ENCODE data around the gene LRRC59.
"Not testable (repeated sequence)": the region's sequence is repeated elsewhere in the genome, so short reads cannot be mapped to it uniquely, and the experiment has no call there.

The LRRC59 gene

DNA sequence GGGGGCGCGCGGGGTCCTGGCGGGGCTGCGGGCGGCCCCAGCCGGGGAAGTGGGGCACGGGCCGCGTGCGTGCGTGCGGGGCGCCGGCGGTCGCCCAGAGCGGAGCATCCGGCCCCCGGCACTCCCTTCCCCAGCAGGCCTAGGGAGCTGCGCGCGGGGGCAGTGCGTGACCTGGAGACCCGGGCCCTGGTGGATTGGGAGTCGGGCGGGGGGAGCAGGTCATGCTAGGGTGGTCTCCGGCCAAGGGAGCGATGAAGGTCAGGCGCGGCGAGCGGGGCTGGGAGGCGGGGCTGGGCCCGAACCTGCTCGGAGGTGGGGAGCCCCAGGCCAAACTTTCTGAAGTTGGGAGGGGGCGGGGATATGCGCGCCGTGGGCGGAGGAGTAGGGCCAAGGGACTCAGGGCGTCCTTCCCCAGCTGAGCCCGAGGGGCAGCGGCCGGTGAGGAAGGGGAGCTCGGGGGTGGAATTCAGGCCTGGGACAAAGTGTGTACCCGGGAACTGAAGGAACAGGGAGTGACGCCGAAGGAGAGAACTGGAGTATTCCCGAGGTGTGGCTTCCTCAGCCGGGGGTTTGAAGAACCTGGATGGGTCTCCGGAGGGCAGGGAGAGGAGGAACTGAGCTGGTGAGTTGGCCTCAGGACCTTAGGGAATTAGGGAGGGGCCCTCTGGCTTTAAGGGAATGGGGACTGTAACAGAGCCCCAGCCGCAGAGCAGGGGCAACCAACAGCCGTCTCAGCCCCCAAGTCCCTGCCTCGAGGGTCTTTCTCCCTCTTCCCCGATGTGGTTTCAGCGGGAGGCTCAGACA lies 50.8 kb downstream of the LRRC59 start:
- peak overlapping the region; percentile 93 for H3K27ac ChIP-seq

DNA sequence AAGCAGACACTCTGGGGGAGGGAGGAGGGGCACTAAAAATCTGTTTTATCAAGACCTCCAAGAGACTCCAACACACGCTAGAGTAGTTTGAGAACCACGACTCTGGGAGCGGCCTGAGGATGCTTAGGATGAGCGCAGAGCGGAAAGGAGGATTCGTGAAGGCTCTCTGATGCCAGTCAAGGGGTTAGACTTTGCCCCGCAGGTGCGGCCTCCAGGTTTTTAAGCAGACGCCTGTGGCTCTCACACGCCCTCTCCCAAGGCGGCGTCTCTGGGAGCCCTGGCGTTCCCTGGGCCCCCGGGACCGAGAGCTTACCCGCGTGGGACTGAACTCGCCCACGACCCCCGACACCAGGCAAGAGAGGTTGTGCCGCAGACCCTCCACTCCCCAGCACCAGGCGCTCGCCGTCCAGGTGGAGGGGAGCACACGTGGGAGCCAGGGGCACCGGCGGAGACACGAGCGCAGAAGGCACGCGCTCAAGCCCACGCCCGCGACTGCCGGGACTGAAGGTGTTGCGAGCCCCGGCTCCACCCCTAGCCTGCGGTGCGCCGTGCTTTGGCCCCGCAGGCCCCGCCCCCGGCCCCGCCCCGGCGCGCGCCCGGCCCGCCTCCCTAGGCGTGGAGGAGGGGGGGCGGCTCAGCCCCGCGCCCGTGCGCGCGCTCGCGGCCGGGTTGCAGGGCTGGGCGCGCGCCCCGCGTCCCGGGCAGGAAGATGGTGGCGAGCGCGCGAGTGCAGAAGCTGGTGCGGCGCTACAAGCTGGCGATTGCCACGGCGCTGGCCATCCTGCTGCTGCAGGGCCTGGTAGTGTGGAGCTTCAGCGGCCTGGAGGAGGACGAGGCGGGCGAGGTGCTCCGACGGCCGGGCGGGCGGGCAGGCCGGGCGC lies 51.7 kb downstream of the LRRC59 start, which contains the start of gene XYLT2:
Gene XYLT2 (plus strand): TSS at position 695 of the 881 bp plus-strand sequence. CDS start 15 bp downstream, at position 710.
- TF ChIP-seq, protein P1, sequence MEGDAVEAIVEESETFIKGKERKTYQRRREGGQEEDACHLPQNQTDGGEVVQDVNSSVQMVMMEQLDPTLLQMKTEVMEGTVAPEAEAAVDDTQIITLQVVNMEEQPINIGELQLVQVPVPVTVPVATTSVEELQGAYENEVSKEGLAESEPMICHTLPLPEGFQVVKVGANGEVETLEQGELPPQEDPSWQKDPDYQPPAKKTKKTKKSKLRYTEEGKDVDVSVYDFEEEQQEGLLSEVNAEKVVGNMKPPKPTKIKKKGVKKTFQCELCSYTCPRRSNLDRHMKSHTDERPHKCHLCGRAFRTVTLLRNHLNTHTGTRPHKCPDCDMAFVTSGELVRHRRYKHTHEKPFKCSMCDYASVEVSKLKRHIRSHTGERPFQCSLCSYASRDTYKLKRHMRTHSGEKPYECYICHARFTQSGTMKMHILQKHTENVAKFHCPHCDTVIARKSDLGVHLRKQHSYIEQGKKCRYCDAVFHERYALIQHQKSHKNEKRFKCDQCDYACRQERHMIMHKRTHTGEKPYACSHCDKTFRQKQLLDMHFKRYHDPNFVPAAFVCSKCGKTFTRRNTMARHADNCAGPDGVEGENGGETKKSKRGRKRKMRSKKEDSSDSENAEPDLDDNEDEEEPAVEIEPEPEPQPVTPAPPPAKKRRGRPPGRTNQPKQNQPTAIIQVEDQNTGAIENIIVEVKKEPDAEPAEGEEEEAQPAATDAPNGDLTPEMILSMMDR (conservative IDR thresholded peaks at IDR 0.05) = no peak
- peak within 1 kb of the TSS; percentile 93 for H3K27ac ChIP-seq

More for the DNA sequence above, 50.8 kb downstream of the LRRC59 start:
- TF ChIP-seq, protein P1 (conservative IDR thresholded peaks at IDR 0.05) = no peak

DNA sequence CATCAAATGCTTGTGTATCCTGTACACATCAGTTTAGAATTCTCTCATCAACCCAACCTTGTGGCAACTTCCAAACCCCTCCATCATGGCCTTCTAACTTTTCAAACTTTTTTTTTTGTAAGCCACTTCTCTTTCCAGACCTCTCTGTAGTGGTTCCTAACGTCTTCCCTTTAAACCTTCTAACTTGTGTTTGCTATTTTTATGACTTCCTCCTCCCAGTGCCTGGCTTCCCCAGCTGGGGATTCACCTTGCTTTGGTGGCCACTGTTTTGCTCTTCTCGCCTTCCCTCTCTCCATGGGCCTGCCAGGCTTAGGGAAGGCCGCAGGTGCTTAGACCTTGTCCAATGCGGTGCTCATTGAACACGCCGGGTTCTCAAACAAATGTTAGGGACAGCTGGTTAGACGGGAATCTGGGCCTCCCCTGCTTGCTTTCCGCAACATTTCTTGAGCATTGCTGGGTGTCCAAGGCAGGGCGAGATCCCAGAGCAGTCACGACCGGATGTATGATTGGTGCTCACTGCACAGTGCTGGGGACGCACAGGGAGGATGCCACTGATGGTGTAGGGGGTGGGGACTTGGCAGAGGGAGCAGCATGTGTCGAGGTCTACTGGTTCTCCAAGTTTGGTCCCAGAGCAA lies 52.5 kb downstream of the LRRC59 start:
- peak overlapping the region; percentile 93 for H3K27ac ChIP-seq
- TF ChIP-seq, protein P1 (conservative IDR thresholded peaks at IDR 0.05) = no peak

DNA sequence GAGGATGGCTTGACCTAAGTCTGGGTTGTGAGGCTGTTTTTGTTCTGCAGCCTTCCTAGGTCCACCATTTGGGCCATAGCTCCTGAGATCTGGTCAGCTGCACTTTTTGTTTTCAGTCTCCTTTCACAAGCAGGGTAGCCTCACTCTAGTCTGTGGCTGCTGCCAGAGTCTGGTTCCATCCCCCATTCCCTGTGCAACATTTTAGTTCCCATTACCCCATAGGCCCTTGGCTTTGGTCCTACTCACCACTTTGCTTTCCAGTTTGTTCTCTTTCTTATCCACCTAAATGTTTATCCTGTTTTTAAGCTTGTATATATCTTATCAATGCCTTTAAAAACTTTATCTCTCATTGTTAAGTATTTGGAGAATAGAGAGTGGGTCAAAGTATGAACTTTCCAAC lies 57.9 kb downstream of the LRRC59 start:
- TF ChIP-seq, protein P1 (conservative IDR thresholded peaks at IDR 0.05) = no peak
- no peak overlapping the region for H3K27ac ChIP-seq

DNA sequence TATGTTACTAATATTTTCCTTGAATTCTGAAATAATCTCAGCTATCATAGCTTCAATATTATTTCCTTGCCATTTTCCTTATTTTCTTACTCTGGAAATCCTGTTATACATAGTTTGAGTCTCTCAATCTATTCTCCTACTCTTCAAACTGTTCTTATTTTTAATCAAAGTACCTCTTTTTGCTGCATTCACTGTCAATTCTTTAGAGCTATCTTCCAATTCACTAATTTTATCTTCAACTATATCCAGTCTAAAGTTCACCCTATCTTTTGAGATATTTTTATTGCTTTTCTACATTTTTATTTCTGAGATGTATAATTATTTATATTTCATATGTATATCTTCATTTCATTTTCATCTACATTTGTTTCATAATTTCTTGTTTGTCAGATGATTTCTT lies 58.7 kb downstream of the LRRC59 start:
- TF ChIP-seq, protein P1 (conservative IDR thresholded peaks at IDR 0.05) = no peak
- H3K27ac ChIP-seq = no peak overlapping the region

DNA sequence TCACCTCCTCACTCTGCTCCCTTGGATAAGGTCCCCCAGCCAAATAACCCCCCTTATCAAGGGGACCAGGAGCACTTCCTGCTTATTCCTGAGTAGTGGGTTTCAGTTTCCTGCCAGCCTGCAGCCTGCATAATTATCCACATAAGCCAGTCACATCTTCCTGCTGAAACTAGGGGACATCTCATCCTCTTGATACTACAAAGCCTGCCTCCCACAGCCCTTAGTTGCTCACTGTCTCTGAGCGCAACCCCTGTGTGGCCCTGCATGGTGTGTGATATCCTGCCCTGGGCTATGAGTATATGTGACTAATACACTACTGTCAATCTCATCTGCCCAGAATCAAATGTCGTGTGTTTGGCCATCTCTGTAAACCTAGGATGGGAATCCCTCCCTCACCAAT lies 59.4 kb downstream of the LRRC59 start:
- TF ChIP-seq, protein P1 (conservative IDR thresholded peaks at IDR 0.05) = no peak

DNA sequence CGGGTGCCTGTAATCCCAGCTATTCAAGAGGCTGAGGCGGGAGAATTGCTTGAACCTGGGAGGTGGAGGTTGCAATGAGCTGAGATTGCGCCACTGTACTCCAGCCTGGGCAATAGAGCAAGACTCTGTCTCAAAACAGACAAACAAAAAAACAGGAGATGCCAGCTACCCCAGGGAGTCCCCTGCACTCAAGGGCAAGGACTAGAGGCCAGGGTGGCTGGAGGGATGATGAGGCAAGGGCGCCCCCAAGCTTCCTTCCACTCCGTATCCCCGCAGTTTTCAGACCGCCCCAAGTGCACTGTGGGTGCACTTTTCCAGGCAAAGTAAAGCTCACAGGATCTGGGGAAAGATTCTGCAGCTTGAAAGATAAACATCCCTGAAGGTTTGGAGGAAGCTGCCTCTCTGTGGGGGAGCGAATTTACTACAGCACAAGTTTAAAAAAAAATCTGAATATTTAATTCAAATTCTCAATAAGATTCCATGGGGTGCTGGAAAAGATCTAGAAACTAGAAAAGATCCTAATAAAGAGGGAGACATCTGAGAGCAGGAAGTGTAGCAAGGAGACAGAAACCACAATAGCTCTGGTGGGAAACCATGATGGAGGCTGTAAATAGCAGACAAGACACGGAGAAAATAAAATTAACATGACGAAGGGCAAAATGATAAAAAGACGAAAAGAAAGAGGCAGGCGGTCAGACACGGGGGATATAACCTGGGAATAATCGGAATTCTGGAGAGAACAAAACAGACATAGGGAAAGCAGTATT lies 63.8 kb downstream of the LRRC59 start:
- H3K27ac ChIP-seq = not testable (repeated sequence)

More for the DNA sequence above, 59.4 kb downstream of the LRRC59 start:
- H3K27ac ChIP-seq = no peak overlapping the region

Measured in VCaP (cell line).